Fibroblast of gingiva (primary cell): Measurements from ENCODE around the gene SKAP2.
A peak's percentile ranks its signal among the peaks of the same experiment; 100 is the strongest.

Experiments
- DNase-seq: peaks from one replicate; pipeline ENCODE4 v3.0.0-alpha.2; 2011; ENCODE audit warnings: low read depth

SKAP2 gene

DNA sequence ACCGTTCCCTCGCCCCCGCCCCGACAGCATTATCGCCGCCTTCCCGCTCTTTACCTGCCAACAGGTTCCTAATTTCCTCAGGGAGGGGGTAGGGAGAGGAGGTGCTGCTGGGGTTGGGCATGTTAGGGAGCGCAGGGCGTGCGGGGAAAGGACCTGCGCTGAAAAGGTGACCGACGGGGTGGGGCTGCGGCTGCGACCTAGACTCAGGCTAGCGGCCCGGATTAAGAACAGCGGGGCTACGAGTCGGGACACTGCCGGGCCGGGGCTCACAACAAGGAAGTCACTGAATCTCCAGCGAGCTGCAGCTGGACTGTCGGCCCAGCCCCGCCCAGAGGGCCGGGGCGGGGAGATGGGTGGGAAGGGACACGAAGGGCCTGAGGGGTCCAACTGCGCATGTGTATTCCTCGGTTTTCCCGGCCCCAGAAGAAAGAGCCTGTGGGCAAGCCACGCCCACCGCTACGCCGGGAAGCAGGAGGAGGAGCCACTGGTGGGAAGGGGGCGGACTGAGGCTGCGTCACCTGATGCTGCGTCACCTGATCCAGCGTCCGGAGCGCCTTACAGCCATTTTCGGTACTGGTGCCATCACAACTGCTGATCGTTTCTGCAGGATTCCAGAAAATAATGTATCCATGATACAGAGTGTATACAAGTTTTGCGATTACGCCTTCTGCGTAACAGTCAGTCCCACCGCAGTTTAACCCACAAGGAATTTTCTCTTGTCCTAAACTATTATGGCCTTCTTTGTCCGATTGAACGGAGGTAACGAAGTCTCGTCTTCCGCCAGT lies at the start of gene SKAP2:
Gene SKAP2 (minus strand): TSS at position 282 of the 785 bp plus-strand sequence. CDS start 161 bp downstream, at position 121.
- peak; percentile 98 for DNase-seq

- DNase-seq, result peak; percentile 8
Measured at GRCh38 chr7:26912933-26913536, 48.6 kb upstream of the SKAP2 start.

DNA sequence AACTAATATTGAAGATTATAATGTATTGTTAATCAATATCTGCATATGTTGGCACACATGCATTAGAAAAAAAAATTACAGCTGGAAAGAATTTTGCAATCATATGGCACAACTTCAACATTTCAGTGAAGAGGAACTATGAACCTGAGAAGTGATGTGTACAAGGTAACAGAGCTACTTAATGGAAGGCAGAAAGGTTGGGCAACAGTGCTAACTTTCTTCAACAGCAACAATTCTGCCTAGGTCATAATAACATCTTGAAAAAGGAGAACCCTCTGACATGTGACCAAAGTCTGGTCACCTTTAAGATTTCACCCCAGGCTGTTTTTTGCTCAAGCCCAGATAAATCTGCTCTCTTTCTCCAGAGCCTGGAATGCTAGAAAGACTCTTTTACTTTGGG lies 47.9 kb upstream of the SKAP2 start:
- no peak for DNase-seq

- peak; percentile 69 for DNase-seq
Measured at GRCh38 chr7:26910221-26910620, 45.8 kb upstream of the SKAP2 start.

DNA sequence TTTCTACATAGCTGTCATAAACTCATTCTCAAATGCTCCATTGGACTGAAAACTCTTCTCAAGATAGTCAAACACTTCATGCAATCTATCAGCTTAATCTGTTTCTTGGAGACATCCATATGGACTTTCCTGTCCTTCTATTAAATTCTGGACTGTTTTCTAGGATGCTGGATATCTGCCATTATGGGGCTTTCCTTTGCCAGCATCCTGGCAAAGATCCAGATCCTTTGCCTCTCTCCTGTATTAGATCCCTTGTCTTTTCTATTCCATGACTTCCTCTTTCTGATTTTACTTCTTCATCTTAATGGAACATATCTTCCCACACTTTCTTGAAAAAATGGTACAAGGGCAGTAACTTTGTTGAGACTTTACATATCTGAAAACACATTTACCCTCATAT lies 35.9 kb upstream of the SKAP2 start:
- DNase-seq, result no peak

- DNase-seq, result no peak
Measured at GRCh38 chr7:26899519-26899918, 35.1 kb upstream of the SKAP2 start.

DNA sequence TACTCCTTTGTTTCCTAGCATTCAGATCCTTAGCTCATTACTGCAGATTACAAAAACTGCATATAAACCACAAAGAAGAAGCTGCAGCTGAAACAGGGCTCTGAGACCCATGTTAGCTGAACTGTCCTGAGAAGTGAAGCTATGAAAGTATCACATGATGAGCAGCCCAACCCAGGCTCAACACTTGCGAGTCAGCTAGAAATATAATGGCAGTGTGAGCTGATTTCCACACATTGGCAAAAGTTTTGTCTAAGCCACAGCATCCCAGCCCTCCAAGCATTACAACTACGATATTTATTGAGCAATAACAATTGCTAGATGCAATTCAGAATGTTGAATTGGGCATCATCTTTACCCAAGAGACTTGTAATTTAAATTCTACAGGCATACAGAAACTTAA lies 34.5 kb upstream of the SKAP2 start:
- DNase-seq, result peak; percentile 59

DNA sequence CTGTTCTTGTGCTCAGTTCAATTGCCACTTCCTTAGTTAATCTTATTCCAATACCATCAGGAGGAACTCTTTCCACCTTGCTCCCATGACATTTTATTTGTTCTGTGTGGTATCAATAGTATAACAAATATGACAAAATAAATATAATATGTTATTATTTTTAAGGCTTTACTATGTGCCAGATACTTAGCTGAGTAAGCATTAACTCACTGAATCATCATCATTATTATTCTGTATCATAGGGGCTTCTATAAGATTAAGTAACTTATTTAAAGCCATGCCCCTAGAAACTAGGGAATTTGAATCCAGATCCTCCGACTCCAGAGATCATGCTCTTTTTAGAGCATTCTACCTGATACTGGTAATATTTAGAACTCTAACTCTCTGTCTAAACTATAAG lies 33.5 kb upstream of the SKAP2 start:
- DNase-seq, result no peak

GRCh38 chr7:26891400-26892350 lies 27.3 kb upstream of the SKAP2 start:
- no peak for DNase-seq

DNA sequence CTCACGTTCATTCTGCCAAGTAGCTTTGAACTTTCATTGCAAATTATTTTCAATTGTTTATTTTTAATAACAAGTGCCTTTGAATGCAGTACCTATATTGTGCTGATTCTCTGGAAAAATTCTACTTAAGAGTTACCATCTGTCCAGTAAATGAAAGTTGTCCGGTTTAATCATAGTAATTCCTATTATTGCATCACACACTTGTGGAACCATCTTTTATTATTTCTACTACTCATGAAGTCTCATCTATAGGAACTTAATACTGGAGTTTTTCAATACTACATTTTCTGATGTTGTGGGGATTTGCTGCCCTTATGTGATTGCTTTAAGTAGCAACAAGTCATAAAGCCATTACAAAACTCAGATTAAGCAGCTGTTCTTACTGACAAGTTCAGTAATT lies 16.5 kb upstream of the SKAP2 start:
- DNase-seq, result no peak

DNA sequence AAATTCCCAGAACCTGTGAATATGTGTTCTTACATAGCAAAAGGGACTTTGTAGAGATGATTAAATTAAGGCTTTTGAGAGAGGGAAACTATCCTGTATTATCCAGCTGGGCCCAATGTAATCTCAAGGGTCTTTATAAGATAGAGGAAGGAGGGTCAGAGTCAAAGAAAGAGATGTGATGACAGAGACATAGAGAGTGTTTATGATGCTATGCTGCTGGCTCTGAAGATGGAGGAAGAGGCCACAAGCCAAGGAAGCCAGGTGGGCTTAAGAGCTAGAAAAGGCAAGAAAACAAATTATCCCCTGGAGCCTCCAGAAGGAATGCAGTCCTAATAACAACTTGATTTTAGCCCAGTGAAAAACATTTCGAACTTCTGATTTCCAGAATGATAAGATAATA lies 15.3 kb upstream of the SKAP2 start:
- DNase-seq, result no peak

- DNase-seq, result no peak
Measured at GRCh38 chr7:26868841-26869495, 4.6 kb upstream of the SKAP2 start.

- no peak for DNase-seq
Measured at GRCh38 chr7:26865094-26865388, 651 bp upstream of the SKAP2 start.

DNA sequence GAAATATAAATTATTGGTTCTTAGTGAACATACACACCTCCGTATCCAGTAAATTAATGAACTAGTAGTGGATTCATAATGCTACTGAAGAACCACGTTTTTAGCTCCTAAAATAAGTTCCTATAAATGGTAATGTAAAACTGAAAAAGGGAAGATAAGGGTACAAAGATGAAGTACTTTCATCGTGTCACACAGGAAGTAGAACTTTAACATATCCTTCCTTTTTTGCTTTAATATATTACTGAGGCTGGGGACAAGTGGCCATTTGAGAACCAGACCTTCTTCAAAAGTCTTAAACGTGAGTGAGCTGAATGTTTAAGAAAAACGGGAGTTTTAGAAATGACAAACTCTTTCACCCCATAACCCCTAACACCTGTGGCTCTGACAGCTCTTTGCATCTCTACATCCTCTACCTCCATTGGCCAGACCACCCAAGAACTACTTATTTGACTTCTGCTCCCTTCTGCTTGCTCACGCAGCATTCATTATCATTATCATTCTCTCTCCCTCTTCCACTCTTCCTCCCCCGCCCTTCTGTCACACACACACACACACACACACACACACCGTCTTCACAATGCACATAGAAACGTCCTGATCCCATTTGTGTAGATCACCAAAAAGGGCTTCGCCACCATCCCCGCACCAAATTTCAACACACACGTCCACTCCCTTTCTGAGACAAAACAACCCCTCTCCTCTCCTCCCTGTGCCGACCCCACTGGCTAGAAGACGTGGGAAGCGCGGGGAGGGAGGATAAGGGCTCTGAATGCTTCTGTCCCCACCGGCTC lies 677 bp downstream of the SKAP2 start:
- DNase-seq, result peak; percentile 23

- no peak for DNase-seq
Measured at GRCh38 chr7:26862834-26863233, 1.6 kb downstream of the SKAP2 start.

DNA sequence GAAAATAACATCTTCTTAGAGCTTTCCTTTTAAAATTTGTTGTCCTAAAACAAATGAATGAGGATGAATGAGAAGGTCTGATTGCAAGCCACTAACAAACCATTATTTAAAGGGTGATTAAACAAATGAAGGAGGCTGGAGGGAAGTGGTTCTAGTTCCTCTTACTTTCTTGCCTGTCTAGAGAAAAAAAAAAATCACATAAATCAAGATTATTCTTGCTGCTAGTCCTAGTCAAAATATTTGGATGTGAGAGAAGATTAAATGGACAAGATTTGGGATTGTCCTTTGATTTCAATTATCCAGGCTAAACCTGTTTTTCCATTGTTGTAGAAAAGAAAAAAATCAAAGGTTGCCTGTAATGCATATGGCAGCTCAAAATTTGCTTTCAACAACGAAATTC lies 3.3 kb downstream of the SKAP2 start:
- no peak for DNase-seq

DNA sequence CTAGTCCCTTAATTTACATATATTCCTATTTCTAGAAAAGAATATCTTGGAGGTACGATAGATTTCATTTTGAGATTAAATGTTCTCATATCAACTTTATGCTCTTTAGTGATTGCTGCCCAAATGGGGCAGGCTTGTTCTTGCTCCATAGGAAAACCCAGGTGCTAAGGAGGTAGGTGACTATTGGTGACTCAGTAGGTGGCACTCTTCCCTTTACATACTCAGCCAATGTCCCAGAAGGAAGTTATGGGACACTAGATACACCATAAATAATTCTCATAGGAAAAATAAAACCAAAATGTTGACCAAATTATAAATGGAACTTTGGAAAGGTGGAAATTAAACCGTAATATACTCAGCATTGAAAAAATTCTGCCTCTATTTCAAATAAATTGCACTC lies 4.0 kb downstream of the SKAP2 start:
- no peak for DNase-seq

- no peak for DNase-seq
Measured at GRCh38 chr7:26859720-26860119, 4.7 kb downstream of the SKAP2 start.

DNA sequence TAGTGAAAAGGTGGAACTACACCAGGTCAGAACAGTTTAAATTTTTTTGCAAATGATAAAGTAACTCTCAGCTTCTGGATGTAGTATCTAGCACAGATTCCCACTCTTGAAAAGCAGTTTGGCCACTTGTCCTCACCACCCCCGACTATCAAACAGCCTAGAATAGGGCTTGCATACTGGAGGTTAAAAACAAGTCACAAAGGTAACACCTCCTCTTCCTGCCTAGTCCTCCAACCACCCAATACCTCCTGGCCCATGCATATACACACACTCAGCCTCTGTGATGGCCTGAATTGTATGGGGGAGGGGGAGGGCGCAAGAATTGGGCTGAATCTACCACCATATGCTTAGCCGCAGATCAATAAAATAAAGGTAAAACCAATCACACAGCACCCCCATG lies 5.7 kb downstream of the SKAP2 start:
- no peak for DNase-seq

GRCh38 chr7:26858241-26858715 lies 6.1 kb downstream of the SKAP2 start:
- no peak for DNase-seq

DNA sequence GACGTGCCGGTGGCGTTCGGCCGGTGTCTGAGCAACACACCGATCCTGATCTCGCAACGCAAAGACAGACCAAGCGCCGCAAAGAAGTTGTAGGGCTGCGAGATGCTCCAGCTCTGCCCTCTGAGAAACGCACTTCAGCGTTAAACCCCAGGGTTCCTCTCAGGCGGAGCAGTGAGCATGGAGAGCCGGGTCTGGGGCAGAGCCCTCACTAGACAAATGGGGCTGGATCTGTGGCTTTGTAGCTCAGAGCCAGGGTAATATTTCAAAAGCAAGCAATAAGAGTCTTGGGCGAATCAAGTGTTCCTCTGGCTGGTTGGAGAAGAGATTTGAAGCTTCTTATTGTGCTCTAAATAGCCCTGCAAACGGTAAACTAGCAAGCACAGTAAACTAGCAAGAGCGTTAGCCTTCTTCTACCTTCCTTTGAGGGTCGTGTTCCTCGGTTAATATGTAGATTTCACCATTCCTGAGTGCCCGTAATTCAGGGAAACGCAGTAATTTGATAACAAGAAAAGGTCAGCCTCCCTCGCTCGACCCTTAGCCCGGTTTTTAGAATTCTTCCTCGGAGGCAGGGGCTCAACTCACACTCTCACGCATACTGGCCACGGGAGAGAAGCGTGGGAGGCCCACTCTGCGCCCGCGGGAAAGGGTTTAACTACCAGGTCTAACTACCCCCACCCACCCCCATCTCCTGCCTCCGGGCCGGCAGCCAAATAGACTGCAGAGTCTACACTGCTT lies 6.7 kb downstream of the SKAP2 start:
- no peak for DNase-seq
